Kasumi-1 (cell line): ENCODE measurements around the gene SRRM4.

ENCODE experiments used
- DNase-seq, 2 experiments: peaks; one replicate each; lab custom pipeline; 2025; lab: John Stamatoyannopoulos, UW

Gene SRRM4

DNA sequence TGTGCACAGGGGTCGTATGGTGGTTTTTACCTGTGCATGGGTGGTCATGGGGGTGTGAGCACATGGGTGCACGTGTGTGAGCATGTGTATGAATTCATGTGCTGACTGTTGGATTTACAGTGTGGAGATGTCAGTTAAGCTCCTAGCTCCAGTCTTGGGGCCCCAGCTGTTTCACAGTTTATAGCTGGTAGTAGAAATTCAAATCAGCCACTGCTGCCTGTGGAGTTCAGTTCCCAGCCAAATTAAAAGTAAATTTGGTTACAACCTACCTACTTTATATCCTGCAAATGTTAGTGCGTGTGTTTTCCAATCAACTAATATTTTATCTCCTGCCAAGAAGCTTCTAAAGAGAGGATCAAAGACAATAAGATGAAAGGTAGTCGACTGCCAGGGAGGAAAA is 141.4 kb downstream of the SRRM4 start:
- no peak for DNase-seq

DNA sequence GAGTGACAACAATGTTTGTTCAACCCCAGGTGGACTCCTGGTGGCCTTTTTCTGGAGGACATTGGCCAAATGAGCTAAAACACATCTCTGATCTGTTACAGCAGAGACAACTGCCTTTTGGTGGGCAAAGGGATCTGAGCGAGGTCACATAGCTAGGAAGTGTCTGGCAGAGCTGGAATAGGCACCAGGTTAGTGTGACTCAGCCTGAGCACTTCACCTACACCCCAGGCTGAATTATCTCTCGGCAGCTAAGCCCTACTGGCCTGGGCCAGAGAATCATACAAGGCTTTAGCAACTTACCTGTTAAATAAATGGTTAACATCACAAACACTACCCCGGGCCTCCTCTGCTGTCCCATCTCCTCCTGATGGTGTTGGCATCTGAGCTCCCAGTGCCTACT is 147.2 kb downstream of the SRRM4 start:
- no peak for DNase-seq

DNA sequence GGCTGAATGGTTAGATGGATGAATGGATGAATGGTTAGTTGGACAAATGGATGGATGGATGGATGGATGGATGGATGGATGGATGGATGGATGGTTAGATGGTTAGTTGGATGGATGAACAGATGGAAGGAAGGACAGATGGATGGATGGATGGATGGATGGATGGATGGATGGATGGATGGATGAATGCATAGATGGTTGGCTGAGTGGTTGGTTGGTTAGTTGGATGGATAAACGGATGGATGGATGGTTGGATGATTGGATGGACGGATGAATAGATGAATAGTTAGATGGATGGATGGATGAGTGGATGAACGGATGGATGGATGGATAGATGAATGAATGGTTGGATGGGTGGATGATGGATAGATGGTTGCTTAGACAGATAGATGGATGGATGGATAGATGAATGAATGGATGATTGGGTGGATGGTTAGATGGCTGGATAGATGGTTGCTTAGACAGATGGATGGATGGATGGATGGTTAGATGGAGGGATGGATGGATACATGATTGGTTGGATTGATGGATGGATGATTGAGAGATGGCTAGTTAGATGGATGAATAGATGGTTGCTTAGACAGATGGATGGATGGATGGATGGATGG is 148.6 kb downstream of the SRRM4 start:
- DNase-seq = no peak

DNA sequence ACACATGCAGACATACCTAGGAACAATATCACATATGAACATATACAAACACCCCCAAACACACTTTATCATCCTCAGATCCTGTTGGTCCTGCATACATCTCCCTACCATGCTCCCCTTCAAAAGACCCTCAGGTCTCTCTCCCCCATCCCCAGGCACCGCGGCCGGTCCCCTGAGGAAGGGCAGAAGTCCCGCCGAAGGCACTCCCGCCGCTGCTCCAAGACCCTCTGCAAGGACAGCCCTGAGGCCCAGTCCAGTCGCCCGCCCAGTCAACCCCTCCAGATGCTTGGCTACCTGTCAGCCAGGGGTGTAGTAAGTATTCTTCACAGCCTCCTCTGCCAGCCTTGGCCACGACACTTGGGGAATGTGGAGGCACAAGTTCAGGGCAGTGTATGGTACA is 149.2 kb downstream of the SRRM4 start:
- DNase-seq = no peak

DNA sequence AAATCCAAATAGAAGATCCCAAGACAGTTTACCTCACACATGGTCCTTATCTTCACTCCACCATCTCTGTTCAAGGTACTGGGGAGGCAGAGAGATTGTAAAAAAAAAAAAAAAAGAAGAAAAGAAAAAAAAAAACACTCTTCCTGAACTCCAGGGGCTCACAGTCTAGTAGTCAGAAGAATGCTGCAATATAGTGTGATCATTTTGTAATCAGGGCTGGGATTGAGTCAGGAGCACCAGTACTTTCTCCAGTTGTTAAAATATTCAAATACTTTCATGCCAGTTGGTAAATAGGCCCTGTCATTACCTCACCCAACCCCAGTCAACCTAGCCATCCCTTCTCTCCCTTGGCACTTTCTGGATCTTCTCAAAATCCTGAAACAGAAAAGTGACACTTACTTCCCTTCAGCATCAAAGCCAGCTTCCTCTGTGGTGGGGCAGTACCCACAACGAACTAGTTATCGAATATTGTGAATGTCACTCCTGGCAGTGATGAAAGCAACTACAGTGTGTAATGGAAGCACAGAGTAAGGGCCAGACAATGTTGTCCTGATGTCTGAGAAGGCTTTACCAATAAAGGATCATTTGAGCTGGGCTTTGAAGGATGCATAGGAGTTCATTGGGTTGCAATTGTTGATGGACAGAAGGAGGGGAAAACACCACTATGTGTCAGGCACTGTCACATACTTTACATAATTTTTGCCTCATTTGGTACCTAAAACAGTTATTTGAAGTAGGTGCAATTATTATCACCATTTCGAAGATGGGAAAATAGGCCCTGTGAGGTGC is 153.1 kb downstream of the SRRM4 start:
- no peak for DNase-seq

DNA sequence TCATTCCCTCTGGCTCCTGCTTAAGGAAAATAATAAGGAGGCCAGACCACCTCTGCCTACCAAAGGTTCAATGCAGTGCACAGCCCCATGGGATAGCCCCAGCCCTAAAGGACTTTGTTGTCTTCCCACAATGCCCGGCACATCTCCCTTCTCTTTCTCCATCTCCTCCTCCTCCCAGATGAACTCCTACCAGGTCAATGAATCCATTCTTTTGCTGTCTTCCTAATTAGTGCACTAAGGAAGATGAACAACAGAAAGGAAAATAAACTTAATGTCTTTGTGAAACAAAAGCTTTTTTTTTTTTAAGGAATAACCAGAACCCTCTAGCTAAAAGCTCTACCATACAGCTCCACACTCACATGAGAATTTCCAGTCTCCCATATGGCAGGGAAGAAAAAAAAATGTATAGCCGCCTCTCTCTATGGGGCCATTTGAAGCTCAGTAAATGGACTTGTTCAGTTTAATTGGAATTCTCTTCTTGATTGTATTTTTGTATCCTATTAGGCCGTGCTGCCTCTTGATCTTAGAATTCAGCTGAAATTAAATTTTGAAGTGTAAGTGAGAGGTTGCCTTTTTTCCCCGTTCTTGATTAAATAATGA is 155.6 kb downstream of the SRRM4 start:
- no peak for DNase-seq

DNA sequence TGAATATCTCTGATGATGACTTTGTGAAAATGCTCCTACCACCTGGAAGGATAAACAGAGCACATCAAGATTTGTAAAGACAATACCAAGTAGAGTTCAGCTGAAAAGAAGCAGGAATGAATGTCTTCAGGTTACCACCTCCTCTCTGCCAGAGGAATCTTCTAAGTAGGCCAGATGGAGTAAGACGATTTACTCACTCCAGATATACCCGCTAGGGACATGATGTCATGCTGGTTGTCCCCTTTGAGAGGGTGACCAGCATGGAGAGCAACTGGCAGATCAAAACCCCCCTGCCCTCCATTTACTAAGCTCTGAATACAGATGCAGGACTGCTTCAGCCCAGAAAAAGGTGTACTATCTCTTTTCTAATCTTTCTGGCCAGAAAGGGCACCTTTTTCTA is 158.1 kb downstream of the SRRM4 start:
- DNase-seq = no peak

DNA sequence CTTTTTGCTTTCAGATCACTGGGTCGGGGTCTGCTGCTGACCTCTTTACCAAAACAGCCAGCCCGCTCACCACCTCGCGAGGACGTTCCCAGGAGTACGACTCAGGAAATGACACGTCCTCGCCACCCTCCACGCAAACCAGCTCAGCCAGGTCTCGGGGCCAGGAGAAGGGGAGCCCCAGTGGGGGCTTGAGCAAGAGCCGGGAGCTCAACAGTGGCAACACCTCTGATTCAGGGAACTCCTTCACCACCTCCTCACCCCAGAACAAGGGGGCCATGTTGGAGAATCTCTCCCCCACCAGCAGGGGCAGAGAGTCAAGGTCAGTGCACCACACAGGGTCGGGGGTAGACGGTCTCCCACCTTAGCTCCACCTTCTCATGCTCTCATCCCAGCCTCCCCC is 164.0 kb downstream of the SRRM4 start:
- DNase-seq = no peak

DNA sequence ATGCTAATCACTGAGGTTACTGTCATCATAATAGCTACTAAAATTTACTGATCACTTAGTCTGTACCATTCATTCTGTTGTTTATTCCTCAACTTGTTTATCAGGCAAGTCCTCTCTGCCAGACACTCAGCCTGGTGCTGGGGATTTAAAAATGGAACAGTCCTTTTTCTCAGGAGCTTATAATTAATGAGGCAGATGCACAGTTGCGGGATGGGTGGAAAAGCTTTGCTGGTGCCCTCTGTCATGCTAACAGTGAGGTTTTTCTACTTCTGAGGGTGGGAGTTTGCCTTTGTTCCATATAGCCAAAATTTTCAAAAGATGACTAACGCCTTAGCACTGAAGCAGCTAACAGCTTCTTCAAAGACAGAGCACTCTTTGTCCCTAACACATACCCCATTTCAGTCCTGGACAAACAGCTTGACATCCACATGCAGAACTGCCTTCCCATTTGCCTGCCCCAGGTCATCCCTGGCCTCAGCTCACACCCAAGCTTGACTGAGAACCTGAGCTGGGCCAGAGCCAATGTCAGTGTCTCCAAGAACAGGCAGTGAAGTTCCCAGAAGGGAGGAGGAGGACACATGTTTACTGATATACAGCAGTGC is 166.6 kb downstream of the SRRM4 start:
- no peak for DNase-seq

DNA sequence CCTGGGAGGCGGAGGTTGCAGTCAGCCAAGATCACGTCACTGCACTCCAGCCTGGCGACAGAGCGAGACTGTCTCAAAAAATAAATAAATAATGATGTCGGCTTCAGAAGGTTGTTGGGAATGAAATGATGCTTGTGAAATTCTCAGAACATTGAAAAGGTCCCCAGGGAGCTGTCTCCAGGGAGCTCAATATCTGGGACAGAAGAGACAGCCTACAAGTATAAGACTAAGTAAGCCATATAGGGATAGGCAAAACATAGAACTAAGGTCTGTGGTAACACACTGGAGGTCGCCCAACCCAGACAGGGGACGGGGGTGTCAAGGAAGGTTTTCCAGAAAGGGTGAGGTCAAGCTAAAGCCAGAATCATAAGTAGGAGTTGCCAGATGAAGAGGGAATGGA is 167.9 kb downstream of the SRRM4 start:
- DNase-seq = no peak

DNA sequence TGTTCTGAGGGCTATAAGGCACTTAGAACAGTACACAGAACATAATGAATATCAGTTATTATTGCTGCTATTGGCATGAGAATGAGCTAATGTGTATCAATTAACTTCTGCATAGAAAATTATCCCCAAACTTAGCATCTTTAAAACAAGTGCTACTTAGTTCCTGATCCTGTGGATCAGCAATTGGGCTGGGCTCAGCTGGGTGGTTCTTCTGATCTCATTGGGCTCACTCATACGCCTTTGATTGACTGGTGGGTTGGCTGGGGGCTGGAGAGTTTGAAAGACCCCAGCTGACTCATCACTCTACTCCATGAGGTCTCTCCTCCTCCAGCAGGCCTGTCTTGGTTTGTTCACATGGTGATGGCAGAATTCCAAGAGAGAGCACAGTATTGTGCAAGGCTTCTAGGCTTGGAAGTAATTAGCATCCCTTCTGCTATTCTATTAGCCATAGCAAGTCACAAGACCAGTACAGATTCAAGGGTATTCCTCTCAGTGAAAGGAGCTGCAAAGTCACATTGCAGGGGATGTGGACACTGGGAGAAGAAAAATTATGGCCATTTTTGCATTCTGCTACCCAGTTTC is 170.2 kb downstream of the SRRM4 start:
- no peak for DNase-seq

DNA sequence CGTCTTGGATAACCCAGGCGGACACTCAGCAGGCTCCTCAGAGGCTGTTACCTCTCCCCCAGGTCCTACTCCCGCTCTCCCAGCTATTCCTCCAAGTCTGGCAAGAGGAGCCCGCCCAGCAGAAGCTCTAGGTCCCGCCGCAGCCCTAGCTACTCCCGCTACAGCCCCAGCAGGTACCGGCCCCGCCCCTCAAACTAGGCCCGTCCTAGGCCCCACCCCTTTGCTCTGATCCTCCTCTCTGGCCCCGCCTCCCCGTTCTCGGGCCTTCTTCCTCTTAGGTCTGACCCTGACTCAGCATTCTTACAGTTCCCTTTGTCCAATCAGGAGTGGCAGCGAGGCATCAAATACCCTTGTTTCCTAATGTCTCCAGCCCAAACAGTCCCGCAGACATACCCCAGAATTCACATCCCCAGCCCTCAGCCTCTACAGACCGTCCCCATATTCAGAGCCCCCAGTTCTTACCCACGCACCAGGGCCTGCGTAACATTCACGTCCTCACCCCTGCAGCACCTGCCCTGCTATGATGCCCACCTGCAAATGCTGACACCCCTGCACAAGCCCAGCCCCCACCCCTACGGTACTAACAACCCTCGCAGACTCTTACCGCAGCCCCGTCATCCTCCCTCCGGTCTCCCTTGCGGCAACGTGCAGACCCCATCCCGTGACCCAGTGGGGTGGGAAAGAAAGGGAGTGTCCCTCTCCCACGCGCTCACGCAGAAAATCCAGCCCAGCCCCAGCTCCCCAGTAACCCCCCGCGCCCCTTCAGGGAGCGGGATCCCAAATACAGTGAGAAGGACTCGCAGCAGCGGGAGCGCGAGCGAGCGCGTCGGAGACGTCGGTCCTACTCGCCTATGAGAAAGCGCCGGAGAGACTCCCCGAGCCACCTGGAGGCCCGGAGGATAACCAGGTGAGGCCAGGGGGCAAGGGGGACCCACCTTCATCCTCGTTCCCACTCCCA is 172.4 kb downstream of the SRRM4 start:
- DNase-seq = no peak

DNA sequence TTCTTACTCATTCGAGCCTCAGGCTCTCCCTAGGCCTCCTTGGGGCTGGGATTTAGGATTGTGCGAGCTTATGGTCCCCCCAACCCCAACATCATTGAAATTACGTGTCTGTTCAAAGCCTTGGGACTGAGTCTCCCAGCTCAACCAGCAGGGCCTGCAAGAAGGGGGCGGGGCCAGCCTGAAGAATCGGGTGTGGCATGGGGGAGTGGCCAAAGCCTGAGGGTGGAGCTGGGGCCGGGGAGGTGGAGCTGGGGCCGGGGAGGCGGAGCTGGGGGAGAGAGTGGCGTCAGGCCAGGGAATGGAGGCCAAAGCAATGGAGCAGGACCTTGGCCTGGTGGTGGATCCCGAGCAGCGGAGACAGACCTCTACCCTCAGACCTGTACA is 173.1 kb downstream of the SRRM4 start:
- DNase-seq = no peak

DNA sequence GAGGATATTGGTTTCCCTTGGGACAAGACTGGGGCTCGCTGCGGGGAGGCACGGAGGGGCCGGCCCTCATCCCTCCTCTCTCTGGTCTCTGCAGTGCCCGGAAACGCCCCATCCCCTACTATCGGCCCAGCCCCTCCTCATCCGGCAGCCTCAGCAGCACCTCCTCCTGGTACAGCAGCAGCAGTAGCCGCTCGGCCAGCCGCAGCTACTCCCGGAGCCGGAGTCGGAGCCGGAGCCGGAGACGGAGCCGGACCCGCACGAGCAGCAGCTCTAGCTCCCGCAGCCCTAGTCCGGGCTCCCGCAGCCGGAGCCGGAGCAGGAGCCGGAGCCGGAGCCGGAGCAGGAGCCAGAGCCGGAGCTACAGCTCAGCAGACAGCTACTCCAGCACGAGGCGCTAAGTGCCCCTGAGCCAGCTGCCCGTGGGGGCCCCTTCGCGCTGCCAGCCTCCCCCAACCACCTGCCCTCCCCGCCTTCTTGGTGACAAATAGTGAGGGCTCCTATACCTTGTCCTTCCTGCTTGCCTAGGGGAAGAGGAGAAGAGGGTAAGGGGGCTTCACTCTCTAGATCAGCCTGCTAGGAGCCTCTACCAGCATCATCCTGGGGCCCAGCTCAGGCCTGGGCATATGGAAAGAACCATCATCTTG is 175.2 kb downstream of the SRRM4 start:
- no peak for DNase-seq

DNA sequence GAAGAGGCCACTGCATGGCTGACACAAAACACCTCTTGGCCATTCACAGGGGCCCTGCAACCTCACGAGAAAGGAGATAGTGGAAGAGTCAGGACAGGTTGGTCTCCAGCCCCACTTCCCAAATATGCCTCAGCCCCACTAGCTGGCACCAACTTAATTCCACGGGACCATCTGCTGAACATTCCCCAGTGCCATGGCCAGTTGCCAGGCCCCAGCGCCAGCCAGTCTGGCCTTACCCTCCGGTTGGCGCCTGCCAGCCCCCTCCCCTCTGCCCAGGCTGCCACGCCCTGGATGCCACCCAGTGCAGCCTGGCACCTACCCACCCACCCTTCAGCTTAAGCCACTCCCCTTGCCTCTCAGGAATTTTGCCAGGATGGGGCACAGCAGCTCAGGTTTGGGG is 176.2 kb downstream of the SRRM4 start:
- DNase-seq = no peak

DNA sequence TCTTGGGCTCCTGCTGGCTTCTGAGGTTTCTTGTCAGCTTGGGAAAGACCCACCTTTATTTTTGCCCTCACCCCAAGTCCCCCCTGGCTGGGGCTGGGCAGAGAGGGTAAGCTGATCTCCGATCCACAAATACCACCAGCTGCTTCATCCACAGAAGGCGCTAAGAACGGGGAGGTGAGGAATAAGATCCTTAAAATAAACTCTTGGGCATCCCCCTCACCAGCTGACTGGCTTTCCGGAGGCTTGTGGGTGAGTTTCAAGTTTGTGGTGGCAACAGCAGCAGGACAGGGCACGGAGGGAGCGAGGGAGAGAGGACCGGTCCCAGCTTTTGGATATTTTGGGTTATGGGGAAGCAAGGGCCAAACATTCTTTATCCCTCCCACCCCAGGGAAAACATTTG is 176.6 kb downstream of the SRRM4 start:
- DNase-seq = no peak

DNA sequence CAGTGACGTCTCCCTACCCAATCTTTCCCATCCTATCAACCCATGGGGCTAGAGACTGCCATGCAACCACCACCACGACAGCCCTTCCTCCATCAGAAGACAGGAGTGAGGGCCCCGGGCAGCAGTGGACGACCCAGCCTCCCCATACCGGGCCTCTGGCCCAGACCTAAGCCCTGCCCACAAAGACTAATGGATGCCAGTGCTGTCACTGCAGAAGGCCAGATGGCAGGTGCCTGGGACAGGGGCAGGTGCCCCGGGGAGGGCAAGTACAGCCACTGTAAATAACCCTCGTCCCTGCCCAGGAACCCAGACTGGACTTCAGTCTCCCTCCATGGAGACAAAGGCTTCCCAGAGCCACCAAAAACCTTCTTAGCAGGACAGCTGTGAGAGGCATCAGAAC is 177.1 kb downstream of the SRRM4 start:
- DNase-seq = no peak

DNA sequence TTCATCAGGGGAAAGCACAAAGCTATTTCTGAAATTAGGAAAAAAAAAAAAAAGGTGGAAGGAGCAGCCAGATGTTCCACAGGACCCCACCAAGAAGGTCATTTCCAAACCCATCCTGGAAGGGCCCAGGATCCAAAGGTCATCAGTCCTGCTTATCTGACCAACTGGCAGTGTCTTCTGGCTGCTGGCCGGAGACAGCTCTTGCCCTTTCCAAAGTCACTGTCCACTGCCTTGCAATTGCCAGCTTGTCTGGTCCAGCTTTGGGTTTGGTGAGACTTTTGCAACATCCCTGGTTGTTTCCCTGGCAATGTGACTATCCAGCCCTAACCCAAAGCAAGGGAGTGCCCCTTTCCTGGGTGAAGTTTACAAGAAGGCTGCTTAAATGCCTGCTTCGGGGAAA is 178.5 kb downstream of the SRRM4 start:
- no peak for DNase-seq

DNA sequence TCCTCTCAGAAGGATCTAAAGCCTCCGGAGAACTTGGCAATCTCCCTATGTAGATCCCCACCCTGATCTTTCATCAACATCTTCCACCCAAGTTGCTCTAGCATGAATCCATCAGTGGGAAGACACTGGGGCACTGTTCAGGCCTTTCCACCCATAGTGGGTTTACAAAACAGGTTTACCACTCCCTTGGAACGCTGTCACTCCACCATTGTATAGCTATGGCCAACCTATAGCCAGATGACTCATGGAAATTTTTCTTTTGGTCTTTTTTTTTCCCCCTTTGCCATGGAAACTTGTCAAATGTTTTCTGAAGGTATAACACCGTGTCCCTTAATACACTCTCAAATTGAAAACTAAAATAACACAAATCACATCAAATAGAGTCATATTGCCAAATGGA is 186.6 kb downstream of the SRRM4 start:
- no peak for DNase-seq

DNA sequence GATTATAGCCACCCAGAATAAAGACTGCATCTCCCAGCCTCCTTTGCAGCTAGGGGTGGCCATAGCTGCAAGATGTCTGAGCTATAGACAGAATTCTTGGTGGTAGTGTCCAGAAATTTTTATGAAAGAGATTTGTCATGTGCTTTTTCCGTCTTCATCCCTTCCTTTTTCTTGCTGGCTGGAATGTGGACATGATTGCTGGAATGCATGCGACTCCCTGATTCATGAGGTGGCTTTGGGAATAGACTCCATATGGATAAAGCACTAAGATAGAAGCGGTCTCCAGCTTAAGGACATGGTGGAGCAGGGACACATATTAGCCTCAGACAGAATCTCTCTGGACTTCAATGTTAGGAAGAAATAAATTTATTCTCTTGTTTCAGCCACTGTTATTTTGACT is 187.4 kb downstream of the SRRM4 start:
- no peak for DNase-seq

DNA sequence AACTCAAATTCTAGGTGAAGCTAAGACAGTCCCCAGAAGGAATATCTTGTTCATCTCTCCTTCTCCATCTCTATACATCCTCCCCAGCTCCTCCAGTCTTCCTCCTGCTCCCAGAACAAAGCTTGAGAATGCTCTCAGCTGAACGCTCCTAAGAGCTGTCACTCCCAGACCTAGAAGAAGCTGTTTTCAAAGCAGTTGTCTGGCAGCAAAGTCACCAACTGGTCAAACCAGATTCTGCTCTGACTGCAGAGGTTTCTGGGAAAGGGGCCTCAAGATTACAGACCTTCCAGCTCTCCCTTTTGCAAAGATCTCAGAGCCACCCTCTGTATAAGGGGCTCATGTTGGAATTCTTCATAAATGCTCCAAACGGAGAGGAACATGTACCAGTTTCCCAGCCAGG is 187.8 kb downstream of the SRRM4 start:
- no peak for DNase-seq
